Aorta (tissue), 5 donors: ENCODE measurements around the gene MAB21L1. TPM values are rescaled to one million over a fixed set of nuclear protein-coding genes. Genes with fewer than 3 reads are reported as not detected.

Experiments used
- ATAC-seq: fragments of 200-7000 bp; cut with Tn5 transposase; one replicate; pipeline ENCODE4 v1.9.1; 2022; ENCODE audit warnings: moderate library complexity; ENCODE audit not compliant: low FRiP score
- DNase-seq, 2 donors: peaks; one replicate each; pipeline ENCODE4 v3.0.0-alpha.2; 2020
- H3K27ac ChIP-seq, 2 donors: one replicate each; pipeline ENCODE4 v1.5.1; 2013; ENCODE audit warnings: low read length in 2 of 2, mild to moderate bottlenecking in 2 of 2, moderate library complexity in 2 of 2, control low read depth in 1 of 2, inconsistent platforms in 1 of 2, low read depth in 1 of 2
- H3K27me3 ChIP-seq, 2 donors: one replicate each; pipeline ENCODE4 v1.6.1; 2013; ENCODE audit warnings: control low read depth in 1 of 2, low read length in 1 of 2, mild to moderate bottlenecking in 1 of 2, moderate library complexity in 1 of 2; ENCODE audit not compliant: insufficient read depth in 2 of 2, control insufficient read depth in 1 of 2
- H3K36me3 ChIP-seq, 2 donors: one replicate each; pipeline ENCODE4 v1.6.1; 2013; ENCODE audit warnings: control low read depth in 1 of 2, low read length in 1 of 2, mild to moderate bottlenecking in 1 of 2; ENCODE audit not compliant: insufficient read depth in 2 of 2, control insufficient read depth in 1 of 2
- H3K4me1 ChIP-seq, 2 donors: one replicate each; pipeline ENCODE4 v1.6.1; 2013; ENCODE audit warnings: low read length in 2 of 2, control low read depth in 1 of 2, mild to moderate bottlenecking in 1 of 2, moderate library complexity in 1 of 2; ENCODE audit not compliant: insufficient read depth in 2 of 2, control insufficient read depth in 1 of 2
- H3K4me3 ChIP-seq, 2 donors: one replicate each; pipeline ENCODE4 v1.5.1; 2013; ENCODE audit warnings: low read length in 2 of 2, control low read depth in 1 of 2, mild to moderate bottlenecking in 1 of 2
- H3K9me3 ChIP-seq: one replicate; pipeline ENCODE4 v1.6.1; 2013; ENCODE audit warnings: mild to moderate bottlenecking, low read length; ENCODE audit not compliant: control insufficient read depth
- WGBS, 2 donors: extraction: QIAGEN DNeasy Blood & Tissue Kit; methylation state at CpG; one replicate each; pipeline ENCODE4 v1.1.7; 2013; 5-methylcytosine and 5-hydroxymethylcytosine counted together
- intact Hi-C, 2 donors: fragments of 100-400 bp; cut with DNase I; formaldehyde crosslinking; loops; one replicate each; pipeline versions ENCODE4 v1.14.2 to v1.15.0; 2022
- polyA plus RNA-seq, 2 donors: library from polyadenylated mRNA; stranded (reverse); fragments of 200-250 nt; gene quantifications; one replicate each; pipeline ENCODE4 v1.2.3, GENCODE V29; 2013
- total RNA-seq, 2 donors: library from RNA; stranded (reverse); fragmentation: NEBNext Ultra II Directional; extraction: Animal tissue kit (Norgen Biotek cat#: 25700); gene quantifications; one replicate each; pipeline ENCODE4 v1.2.1, GENCODE V29; 2021
- donor health status: healthy with polysubstance abuse.
- donor health status: Bipolar disorder and iron deficiency.
- donor health status: DM: no; HTN: no; CAD: no.
- donor health status: DM: no; HTN: no; CAD: no.
- donor health status: DM: yes; HTN: yes; CAD: no.

MAB21L1 gene
- total and polyA plus RNA-seq, 4 donors = 0.32 to 0.38 (median 0.36) TPM; not detected in 1

DNA sequence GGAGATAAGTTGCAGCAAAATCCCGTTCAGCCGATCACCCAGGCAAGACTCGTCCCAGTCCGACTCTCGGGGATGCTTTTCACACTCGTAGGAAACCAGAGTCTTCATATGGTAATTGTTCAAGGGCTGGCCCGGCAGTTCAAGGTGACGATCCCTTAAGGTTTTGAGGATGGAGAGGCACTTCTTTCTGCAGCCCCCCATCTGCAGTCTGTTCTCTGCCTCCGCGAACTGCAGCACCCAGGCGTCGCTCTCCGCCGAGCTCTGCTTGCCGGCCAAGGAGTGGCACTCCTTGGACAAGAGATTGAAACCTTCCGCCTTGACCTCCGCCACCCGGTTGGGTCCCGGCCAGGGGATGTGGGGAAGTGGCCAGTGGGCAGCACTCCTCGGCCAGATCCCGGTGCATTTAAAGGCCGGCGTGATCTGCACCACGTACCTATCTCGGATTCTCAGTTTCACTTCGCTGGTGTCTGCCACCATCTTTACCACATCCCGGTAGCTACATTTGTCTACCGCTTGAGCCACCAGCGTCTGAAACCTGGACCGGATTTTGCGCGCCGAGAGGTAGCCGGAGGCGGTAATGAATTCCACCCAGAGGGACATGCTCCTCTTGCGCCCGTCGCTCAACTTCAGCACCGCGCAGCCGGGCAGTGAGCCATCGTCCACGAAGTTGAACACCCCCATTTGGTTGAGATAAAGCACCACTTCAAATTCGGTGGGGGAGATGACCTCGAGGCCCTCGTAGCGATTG is 1.1 kb downstream of the MAB21L1 start:
- H3K27ac ChIP-seq = peak overlapping the region in 1 of 2 donors; percentile 0
- ATAC-seq = peak; percentile 12
- H3K36me3 ChIP-seq = no peaks in the 10 kb centered on the region
- intact Hi-C loops = no loop called here
- peak overlapping the region in 1 of 2 donors; percentile 6 for H3K4me3 ChIP-seq
- no peaks in the 10 kb centered on the region for H3K4me1 ChIP-seq
- WGBS, 2 donors = 21% methylated on average over 47 of the region's 47 CpGs
- no peaks in the 10 kb centered on the region for H3K27me3 ChIP-seq
- DNase-seq = peak; percentile 46 to 76
- H3K9me3 ChIP-seq = no peaks in the 10 kb centered on the region

DNA sequence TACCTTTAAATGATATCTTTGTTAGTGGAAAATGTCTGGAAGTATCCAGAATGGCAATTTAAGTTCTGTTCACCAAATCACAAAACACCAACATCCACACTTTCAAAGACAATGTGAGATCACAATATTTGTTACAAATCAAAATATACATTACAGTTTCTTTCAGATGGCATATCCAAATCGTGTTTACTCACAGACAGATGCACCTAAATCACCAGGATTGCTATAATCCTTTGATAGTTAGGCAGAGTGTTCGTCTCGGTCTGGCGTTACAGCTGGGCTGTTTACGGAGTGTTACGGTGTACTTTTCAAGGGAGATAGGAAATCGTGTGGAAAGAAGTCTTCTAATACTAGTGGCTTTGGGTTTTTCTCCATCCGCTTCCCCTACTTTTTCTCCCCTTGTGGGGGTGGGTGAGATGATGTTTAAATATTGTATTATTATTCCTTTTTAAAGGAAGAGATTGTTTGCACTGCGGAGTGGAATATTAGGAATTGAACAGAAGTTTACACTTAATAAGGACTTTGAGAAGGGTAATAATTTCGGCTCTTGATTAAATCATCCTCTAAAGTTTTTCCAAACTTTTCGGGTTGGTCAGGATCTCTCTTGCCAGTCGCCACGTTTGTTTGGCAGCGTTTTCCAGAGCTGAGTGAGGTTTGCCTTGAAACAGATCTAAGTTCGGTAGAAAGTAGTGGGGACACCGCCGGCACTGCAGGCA is 1.8 kb downstream of the MAB21L1 start:
- Histone ChIP-seq H3K27ac (peak overlapping the region in 1 of 2 donors; percentile 0), H3K36me3 (no peaks in the 10 kb centered on the region), H3K4me1 (no peaks in the 10 kb centered on the region), H3K9me3 (no peaks in the 10 kb centered on the region), H3K4me3 (peak overlapping the region in 1 of 2 donors; percentile 38), H3K27me3 (no peaks in the 10 kb centered on the region)
- DNase-seq (no peak), ATAC-seq (no peak)
- WGBS, 2 donors = 41 to 47% methylated on average over 17 of the region's 17 CpGs
- intact Hi-C loops = no loop called here

DNA sequence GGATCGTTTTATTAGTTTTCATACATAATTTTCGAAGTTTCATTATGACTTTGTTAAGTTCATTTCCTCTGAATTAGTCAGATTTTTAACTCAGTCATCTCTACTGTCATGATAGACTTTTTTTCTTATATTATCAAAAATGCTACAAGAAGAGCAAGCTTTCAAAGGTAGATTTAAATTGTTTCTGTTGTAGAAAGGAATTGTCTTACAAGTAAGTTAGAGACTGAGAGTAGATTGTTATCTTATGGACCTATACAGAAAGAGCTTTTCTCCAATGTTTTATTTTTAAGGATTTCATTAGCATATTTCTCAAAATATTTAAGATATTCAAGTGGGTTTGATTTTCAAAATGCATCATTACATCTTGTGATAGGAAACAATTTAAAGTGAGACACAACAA is 2.7 kb downstream of the MAB21L1 start:
- intact Hi-C loops = no loop called here
- WGBS, 2 donors = 77 to 98% methylated on average over 2 of the region's 2 CpGs
- Histone ChIP-seq H3K4me1 (no peaks in the 10 kb centered on the region), H3K27me3 (no peaks in the 10 kb centered on the region), H3K9me3 (no peaks in the 10 kb centered on the region), H3K4me3 (no peak overlapping the region), H3K36me3 (no peaks in the 10 kb centered on the region), H3K27ac (no peak overlapping the region)
- ATAC-seq (no peak), DNase-seq (no peak)

DNA sequence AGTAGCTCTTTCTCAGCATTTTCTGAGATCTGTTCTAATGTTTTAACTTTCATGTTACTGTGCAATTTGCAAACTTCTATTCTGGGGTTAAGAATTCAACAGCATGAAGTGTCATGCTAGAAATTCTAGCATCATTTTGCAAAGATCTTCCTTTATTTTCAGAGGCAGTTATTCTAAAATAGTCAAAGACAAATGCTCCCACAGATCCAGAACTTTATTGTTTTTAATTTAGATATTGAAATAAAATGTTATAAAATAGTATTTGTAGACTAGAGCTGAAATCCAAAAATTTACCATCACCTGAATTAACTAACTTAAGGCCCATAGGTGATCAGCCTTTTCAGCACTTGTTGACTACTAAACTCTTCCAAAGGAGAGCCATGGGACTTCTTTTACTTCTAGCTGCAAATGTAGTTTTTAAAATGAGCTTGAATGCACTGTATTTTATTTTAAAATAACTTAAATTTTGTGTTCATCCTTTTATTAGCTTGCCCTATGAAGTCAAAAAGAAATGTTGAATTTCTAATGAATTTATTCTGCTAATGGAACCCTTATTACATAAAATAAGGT is 3.2 kb downstream of the MAB21L1 start:
- DNase-seq (no peak), ATAC-seq (no peak)
- H3K9me3 ChIP-seq = no peaks in the 10 kb centered on the region
- no peaks in the 10 kb centered on the region for H3K36me3 ChIP-seq
- H3K4me3 ChIP-seq = no peak overlapping the region
- intact Hi-C loops = no loop called here
- no peaks in the 10 kb centered on the region for H3K4me1 ChIP-seq
- H3K27ac ChIP-seq = no peak overlapping the region
- no peaks in the 10 kb centered on the region for H3K27me3 ChIP-seq

DNA sequence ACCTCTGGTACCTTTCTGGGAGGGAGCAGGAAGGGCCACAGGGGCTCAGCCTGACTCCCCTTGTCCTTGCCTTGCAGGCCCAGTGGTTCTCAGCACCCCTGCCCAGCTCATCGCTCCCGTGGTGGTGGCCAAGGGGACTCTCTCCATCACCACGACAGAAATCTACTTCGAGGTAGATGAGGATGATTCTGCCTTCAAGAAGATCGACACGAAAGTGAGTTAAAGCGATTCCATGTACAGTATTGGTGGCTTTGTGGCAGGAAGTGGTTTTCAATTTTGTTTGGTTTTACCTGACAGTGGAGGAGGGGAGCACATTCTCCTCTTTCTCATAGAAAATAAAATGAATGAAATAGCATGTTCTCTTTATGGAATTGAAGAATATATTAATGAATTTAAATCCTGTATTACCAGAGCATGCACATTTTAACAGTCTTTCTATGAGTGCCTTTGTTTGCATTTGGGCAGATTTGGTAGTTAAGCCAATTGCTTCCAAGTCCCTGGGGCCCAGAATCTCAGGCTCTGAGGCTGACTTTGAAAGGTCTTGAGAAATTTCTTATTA is 4.1 kb downstream of the MAB21L1 start:
- Histone ChIP-seq H3K4me3 (no peak overlapping the region), H3K4me1 (no peaks in the 10 kb centered on the region), H3K27ac (no peak overlapping the region), H3K9me3 (no peaks in the 10 kb centered on the region), H3K27me3 (no peaks in the 10 kb centered on the region), H3K36me3 (no peaks in the 10 kb centered on the region)
- ATAC-seq = no peak
- no peak for DNase-seq
- intact Hi-C loops = no loop called here
- 63 to 81% methylated on average over 7 of the region's 7 CpGs for WGBS, 2 donors

DNA sequence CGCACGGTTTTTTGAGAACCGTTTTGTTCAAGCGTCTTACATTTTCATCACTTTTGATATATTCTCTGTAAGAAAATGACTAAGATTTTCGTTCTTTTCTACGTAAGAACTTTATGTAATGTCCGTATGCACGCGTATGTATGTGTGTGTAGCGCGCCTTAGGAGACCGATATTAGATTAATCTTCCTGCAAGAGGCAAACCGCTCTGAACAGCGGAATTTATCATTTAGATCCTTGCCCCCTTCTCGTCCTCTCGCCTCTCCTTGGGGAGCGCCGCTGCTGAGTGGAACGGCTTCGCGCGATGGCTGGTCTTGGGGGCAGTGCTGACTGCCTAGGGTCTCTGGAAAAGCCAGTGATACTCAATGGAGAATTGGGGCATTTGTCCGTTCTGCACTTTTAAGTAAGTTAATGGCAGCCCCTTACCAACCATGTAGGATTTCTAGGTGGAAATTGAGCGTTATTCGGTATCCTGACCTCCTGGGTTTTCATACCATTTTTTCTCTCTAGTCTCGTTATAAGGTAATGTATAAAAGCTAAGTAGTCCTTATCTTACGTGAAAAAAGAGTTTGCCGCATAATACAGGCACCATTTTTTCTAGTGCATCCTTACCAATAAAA is 4.7 kb downstream of the MAB21L1 start:
- no peak for ATAC-seq
- H3K27ac ChIP-seq = no peak overlapping the region
- intact Hi-C loops = no loop called here

DNA sequence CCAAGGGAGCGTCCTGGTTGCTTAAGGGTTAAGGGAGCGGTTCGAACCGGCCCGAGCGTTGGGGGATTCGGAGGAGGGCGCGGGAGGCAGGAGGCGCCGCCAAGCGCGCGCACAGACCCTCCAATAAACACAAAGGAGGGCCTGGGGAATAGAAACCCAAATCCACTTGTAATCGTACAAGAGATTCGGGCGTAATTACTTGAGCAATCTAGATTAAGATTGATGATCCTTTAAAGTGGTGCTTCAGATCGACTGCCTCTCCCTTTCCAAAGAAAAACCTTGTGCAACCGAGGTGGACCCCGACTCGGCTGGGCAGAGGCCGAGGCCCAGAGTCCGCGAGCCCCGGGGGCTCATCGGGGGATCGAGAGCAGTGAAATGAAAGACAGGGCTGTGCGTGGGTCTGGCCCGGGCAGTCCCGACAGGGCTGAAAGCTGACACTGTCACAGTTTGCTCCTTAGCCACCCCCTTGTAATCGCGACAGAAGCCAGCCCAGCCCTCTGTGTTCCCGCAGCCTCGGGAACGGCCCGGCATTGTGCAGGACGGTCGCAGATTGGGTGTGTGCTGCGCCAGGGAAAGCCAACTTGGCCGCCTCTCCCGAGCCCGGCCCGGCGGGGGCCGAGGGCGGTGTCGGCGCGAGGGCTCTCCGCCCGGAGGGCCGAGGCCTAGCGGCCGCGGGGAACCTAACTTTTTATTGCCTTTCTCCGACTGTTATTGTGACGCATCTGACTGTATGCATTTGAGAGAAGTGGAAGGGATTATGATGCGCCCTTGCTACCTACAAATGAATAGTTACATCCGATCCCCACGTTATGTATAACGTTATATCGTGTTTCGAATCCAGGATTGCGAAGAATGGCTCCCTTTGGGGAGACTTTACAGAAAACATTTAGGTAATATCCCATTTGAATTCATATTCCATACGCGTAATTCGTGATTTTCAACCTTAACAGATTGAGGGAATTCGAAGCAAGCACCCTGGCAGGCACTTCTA is 5.5 kb downstream of the MAB21L1 start:
- Histone ChIP-seq H3K27me3 (no peaks in the 10 kb centered on the region), H3K36me3 (no peaks in the 10 kb centered on the region), H3K27ac (peak overlapping the region in 1 of 2 donors; percentile 66), H3K9me3 (no peaks in the 10 kb centered on the region), H3K4me1 (no peaks in the 10 kb centered on the region), H3K4me3 (peak overlapping the region; percentile 4 to 37)
- DNase-seq (peak; percentile 46 to 83), ATAC-seq (peak; percentile 85)
- 8 to 9% methylated on average over 68 of the region's 68 CpGs for WGBS, 2 donors
- intact Hi-C loops = no loop called here

More for the DNA sequence above, 4.7 kb downstream of the MAB21L1 start:
- no peak overlapping the region for H3K4me3 ChIP-seq
- WGBS, 2 donors = 55 to 59% methylated on average over 28 of the region's 28 CpGs
- H3K27me3 ChIP-seq = no peaks in the 10 kb centered on the region
- no peaks in the 10 kb centered on the region for H3K9me3 ChIP-seq
- no peaks in the 10 kb centered on the region for H3K4me1 ChIP-seq
- DNase-seq = no peak
- H3K36me3 ChIP-seq = no peaks in the 10 kb centered on the region
